Heart right ventricle (tissue), 16 donors: ENCODE results near the gene ARIH1. TPM values are rescaled to one million over a fixed set of nuclear protein-coding genes. Genes with fewer than 3 reads are reported as not detected.
"Not testable (repeated sequence)": the region's sequence is repeated elsewhere in the genome, so short reads cannot be mapped to it uniquely, and the experiment has no call there.

Source experiments
- ATAC-seq, 8 donors: fragments of 200-7000 bp; cut with Tn5 transposase; one replicate each; pipeline ENCODE4 v1.9.1; 2020; ENCODE audit warnings: mild to moderate bottlenecking in 8 of 8, moderate library complexity in 8 of 8, moderate number of reproducible peaks in 1 of 8
- DNase-seq, 2 donors: peaks; one replicate each; pipeline ENCODE4 v3.0.0-alpha.2; 2020
- H3K27ac ChIP-seq, 10 donors: fragments of 200-600 bp; sonication (generic) in 2 of 10; one replicate each; pipeline versions ENCODE4 v1.5.0 to v1.8.0; 2020 to 2022; ENCODE audit warnings: mild to moderate bottlenecking in 3 of 10
- H3K27me3 ChIP-seq, 7 donors: fragments of 200-600 bp; one replicate each; pipeline ENCODE4 v1.8.0; 2021 to 2022; ENCODE audit warnings: mild to moderate bottlenecking in 2 of 7
- H3K36me3 ChIP-seq, 9 donors: fragments of 200-600 bp; sonication (generic) in 1 of 9; one replicate each; pipeline versions ENCODE4 v1.5.0 to v1.8.0; 2020 to 2022; ENCODE audit warnings: mild to moderate bottlenecking in 2 of 9
- H3K4me1 ChIP-seq, 9 donors: fragments of 200-600 bp; sonication (generic) in 1 of 9; one replicate each; pipeline versions ENCODE4 v1.5.0 to v1.8.0; 2020 to 2022; ENCODE audit warnings: mild to moderate bottlenecking in 4 of 9
- H3K4me3 ChIP-seq, 10 donors: fragments of 200-600 bp; sonication (generic) in 2 of 10; one replicate each; pipeline versions ENCODE4 v1.5.0 to v1.8.0; 2020 to 2022; ENCODE audit warnings: mild to moderate bottlenecking in 7 of 10, moderate library complexity in 2 of 10
- H3K9me3 ChIP-seq, 11 donors: fragments of 200-600 bp in 10 of 11; sonication (generic) in 2 of 11; one replicate each; pipeline versions ENCODE4 v1.5.0 to v1.8.0; 2013 to 2022; ENCODE audit warnings: mild to moderate bottlenecking in 2 of 11, control low read depth in 1 of 11, moderate library complexity in 1 of 11
- WGBS, 2 donors: extraction: QIAGEN DNeasy Blood & Tissue Kit; methylation state at CpG; one replicate each; pipeline ENCODE4 v1.1.7; 2013; ENCODE audit warnings: inconsistent platforms in 1 of 2; 5-methylcytosine and 5-hydroxymethylcytosine counted together
- intact Hi-C, 10 donors: fragments of 100-400 bp; cut with DNase I; formaldehyde crosslinking; loops; one replicate each; pipeline versions ENCODE4 v1.11.1 to v1.14.2; 2022
- polyA plus RNA-seq, 2 donors: library from polyadenylated mRNA; stranded (reverse); fragments of 200-250 nt; gene quantifications; one replicate each; pipeline ENCODE4 v1.2.3, GENCODE V29; 2013
- total RNA-seq, 10 donors: library from RNA; stranded (reverse); fragmentation: NEBNext Ultra II Directional in 3 of 10; extraction: Animal tissue kit (Norgen Biotek cat#: 25700) in 3 of 10; gene quantifications; one replicate each; pipeline versions ENCODE4 v1.2.1 to v1.2.4, GENCODE V29; 2021 to 2023
- donor health status: Arrhythmogenic right ventricular cardiomyopathy.
- donor health status: ischemic (EF 13 %, LVEDD 7.1; RV severe dilation, severe dysfunction).
- donor health status: healthy with polysubstance abuse.
- donor health status: DM: no; HTN: yes; CAD: no.
- donor health status: DM: no; HTN: no; CAD: no.
- donor health status: ischemic (EF 25% LVEDD 6.9; RV normal size, moderate dysfunction).
- donor health status: ischemic (EF 25% LVEDD 5.7; RV mildly dilated, moderate dysfunction).
- donor health status: healthy.
- donor health status: DM: yes; HTN: yes; CAD: no.
- donor health status: Ischemic cardiomyopathy.
- donor health status: ischemic (EF 35%, LVEDD 5.7; RV mildly dilated, moderate dysfunction).
- donor health status: nonischemic (EF 11% LVEDD 7.7; RV severe dilation, severe dysfunction).
- donor health status: DM: yes; HTN: yes; CAD: no.
- donor health status: PGD.
- donor health status: ischemic (EF 29% LVEDD 5.4; RV normal size, mild dysfunction).
- donor health status: nonischemic (EF 23%, LVEDD 6.1; RV moderate dilation, normal function).

ARIH1 gene
- total and polyA plus RNA-seq, 12 donors, result 23.1 to 231 (median 182) TPM

DNA sequence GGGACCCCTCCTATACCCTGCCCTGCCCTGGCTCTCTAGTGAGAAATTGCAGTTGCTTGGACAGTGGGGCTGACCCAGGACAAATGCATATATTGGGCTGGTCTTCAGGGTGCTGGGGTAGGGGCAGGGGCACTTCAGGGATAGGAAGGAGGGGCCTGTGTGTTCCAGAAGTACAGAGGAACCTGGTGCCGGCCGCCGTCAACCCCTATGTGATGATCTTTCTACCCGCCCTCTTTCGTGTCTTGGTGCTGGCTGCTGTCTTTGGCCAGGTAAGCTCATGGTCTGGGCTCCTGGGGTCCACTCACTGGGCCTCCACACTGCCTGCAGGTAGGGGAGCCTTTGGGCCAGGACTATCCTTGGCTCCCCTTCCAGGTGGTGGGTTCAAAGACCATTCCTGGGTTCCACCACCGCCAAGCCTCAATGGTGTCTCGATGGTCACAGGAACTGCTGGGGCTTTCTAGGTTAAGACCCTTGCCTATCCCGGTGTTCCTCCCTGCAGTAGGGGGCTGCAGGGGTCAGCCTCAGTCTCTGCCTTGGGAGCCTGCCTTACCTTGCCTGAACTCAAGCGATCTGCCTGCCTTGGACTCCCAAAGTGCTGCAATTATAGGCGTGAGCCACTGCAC, 174.6 kb downstream of the ARIH1 start:
- H3K4me3 ChIP-seq, H3K4me1 ChIP-seq, H3K27ac ChIP-seq, ATAC-seq, DNase-seq, intact Hi-C loops, H3K36me3 ChIP-seq, H3K27me3 ChIP-seq, H3K9me3 ChIP-seq: not testable (repeated sequence)
- 81% methylated on average over 8 of the region's 10 CpGs for WGBS, 2 donors

Other genes with a start within 250 kb of the ARIH1 start
- 1,000 to 10,000 TPM in 6 of 10 donors, 100 to 1,000 TPM in 4; 851 to 1,508 (median 1,153) TPM for gene PKM, start 243.1 kb upstream of the ARIH1 start, total RNA-seq
- 100 to 1,000 TPM; 549 to 755 TPM for gene PKM, start 243.1 kb upstream of the ARIH1 start, polyA plus RNA-seq
- 10 to 100 TPM; 28.2 to 53.5 (median 37.6) TPM for gene PARP6, start 201.8 kb upstream of the ARIH1 start, total RNA-seq
- gene PARP6, start 201.8 kb upstream of the ARIH1 start, polyA plus RNA-seq, result 100 to 1,000 TPM in 1 of 2 donors, 10 to 100 TPM in 1; 28.5 to 113 TPM
- gene CELF6, start 154.2 kb upstream of the ARIH1 start, total RNA-seq, result 1 to 10 TPM in 2 of 10 donors, under 1 TPM in 8; 0.21 to 1.2 (median 0.72) TPM
- 1 to 10 TPM; 1.4 to 5.1 TPM for gene CELF6, start 154.2 kb upstream of the ARIH1 start, polyA plus RNA-seq
- 100 to 1,000 TPM in 1 of 10 donors, 10 to 100 TPM in 9; 63.3 to 129 (median 77.3) TPM for gene HEXA, start 98.3 kb upstream of the ARIH1 start, total RNA-seq
- gene HEXA, start 98.3 kb upstream of the ARIH1 start, polyA plus RNA-seq, result 10 to 100 TPM; 48.8 to 83.6 TPM
- not detected for gene TMEM202, start 76.0 kb upstream of the ARIH1 start, total RNA-seq
- gene TMEM202, start 76.0 kb upstream of the ARIH1 start, polyA plus RNA-seq, result not detected
- not detected for gene GOLGA6B, start 180.4 kb downstream of the ARIH1 start, total RNA-seq
- gene GOLGA6B, start 180.4 kb downstream of the ARIH1 start, polyA plus RNA-seq, result not detected
- not detected for gene HIGD2B, start 211.9 kb downstream of the ARIH1 start, total RNA-seq
- not detected for gene HIGD2B, start 211.9 kb downstream of the ARIH1 start, polyA plus RNA-seq
- gene BBS4, start 211.9 kb downstream of the ARIH1 start, total RNA-seq, result 10 to 100 TPM in 9 of 10 donors, 1 to 10 TPM in 1; 6.8 to 18.0 (median 12.7) TPM
- gene BBS4, start 211.9 kb downstream of the ARIH1 start, polyA plus RNA-seq, result 1 to 10 TPM; 8.3 to 9.2 TPM